ENCODE data around the gene MUC4.

GRCh38 chr3:195701042-195701915, 110.5 kb downstream of the MUC4 start:
- TF ChIP-seq, protein P1, sequence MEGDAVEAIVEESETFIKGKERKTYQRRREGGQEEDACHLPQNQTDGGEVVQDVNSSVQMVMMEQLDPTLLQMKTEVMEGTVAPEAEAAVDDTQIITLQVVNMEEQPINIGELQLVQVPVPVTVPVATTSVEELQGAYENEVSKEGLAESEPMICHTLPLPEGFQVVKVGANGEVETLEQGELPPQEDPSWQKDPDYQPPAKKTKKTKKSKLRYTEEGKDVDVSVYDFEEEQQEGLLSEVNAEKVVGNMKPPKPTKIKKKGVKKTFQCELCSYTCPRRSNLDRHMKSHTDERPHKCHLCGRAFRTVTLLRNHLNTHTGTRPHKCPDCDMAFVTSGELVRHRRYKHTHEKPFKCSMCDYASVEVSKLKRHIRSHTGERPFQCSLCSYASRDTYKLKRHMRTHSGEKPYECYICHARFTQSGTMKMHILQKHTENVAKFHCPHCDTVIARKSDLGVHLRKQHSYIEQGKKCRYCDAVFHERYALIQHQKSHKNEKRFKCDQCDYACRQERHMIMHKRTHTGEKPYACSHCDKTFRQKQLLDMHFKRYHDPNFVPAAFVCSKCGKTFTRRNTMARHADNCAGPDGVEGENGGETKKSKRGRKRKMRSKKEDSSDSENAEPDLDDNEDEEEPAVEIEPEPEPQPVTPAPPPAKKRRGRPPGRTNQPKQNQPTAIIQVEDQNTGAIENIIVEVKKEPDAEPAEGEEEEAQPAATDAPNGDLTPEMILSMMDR (IDR thresholded peaks at IDR 0.05), result no peak
- no peak; the same call in 1 of the 2 replicates for TF ChIP-seq POLR2AphosphoS5 (IDR thresholded peaks at IDR 0.05; ENCODE audit: low read depth, low read length)
- TF ChIP-seq SIN3A (IDR thresholded peaks at IDR 0.05; ENCODE audit: borderline replicate concordance, insufficient read depth, low read depth, low read length), result no peak
- TF ChIP-seq, protein P2, sequence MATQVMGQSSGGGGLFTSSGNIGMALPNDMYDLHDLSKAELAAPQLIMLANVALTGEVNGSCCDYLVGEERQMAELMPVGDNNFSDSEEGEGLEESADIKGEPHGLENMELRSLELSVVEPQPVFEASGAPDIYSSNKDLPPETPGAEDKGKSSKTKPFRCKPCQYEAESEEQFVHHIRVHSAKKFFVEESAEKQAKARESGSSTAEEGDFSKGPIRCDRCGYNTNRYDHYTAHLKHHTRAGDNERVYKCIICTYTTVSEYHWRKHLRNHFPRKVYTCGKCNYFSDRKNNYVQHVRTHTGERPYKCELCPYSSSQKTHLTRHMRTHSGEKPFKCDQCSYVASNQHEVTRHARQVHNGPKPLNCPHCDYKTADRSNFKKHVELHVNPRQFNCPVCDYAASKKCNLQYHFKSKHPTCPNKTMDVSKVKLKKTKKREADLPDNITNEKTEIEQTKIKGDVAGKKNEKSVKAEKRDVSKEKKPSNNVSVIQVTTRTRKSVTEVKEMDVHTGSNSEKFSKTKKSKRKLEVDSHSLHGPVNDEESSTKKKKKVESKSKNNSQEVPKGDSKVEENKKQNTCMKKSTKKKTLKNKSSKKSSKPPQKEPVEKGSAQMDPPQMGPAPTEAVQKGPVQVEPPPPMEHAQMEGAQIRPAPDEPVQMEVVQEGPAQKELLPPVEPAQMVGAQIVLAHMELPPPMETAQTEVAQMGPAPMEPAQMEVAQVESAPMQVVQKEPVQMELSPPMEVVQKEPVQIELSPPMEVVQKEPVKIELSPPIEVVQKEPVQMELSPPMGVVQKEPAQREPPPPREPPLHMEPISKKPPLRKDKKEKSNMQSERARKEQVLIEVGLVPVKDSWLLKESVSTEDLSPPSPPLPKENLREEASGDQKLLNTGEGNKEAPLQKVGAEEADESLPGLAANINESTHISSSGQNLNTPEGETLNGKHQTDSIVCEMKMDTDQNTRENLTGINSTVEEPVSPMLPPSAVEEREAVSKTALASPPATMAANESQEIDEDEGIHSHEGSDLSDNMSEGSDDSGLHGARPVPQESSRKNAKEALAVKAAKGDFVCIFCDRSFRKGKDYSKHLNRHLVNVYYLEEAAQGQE (IDR thresholded peaks at IDR 0.05; ENCODE audit: insufficient read depth in 1 of 2, low read depth in 2 of 2, low read length in 1 of 2), result no peak
- no peak for TF ChIP-seq TCF7L2 (IDR thresholded peaks at IDR 0.05; ENCODE audit: low read depth, low read length)
